ENCODE measurements around the gene ASTN2.
A peak's percentile ranks its signal among the peaks of the same experiment; 100 is the strongest.

The ASTN2 gene

GRCh38 chr9:116959809-116960208 is 455.0 kb downstream of the ASTN2 start:
- no peak overlapping the region for H2BK5ac ChIP-seq (ENCODE audit: low read length)
- no peak overlapping the region for H3K4ac ChIP-seq (ENCODE audit: low read length)
- peak; percentile 73 for DNase-seq (ENCODE audit: low spot score)
- no peaks in the 10 kb centered on the region for H3K79me1 ChIP-seq (ENCODE audit: low read depth, low read length)
- H3K4me1 ChIP-seq (ENCODE audit: control insufficient read depth in 2 of 2, insufficient read depth in 1 of 2, low read depth in 1 of 2, low read length in 2 of 2), result peaks cover 8 to 11% of the 10 kb centered on the region in 2 donors
- no peaks in the 10 kb centered on the region for H3K9me3 ChIP-seq (replicated peaks in 1 of 2; ENCODE audit: control insufficient read depth in 2 of 2, insufficient read depth in 1 of 2, low read depth in 1 of 2, low read length in 2 of 2)
- no peak overlapping the region for H3K14ac ChIP-seq (ENCODE audit: low read length)
- H2BK120ac ChIP-seq (ENCODE audit: low read depth, low read length), result no peak overlapping the region
- H3K4me2 ChIP-seq (ENCODE audit: insufficient read depth, low read length, poor library complexity, severe bottlenecking), result no peak overlapping the region
- no peak overlapping the region for H3K23ac ChIP-seq (ENCODE audit: low read depth, low read length, poor library complexity)
- no peak overlapping the region for H2BK12ac ChIP-seq (ENCODE audit: low read length)
- peak overlapping the region; percentile 40 for H3K27ac ChIP-seq (replicated peaks; ENCODE audit: low read length)
- H4K91ac ChIP-seq (ENCODE audit: low read depth, low read length, poor library complexity), result no peak overlapping the region
- no peak overlapping the region for H3K9ac ChIP-seq (ENCODE audit: low read depth, low read length, poor library complexity)
- no peak overlapping the region for H3K4me3 ChIP-seq (ENCODE audit: low read length in 2 of 2)
- H2AK5ac ChIP-seq (ENCODE audit: low read depth, low read length), result no peak overlapping the region
- peak overlapping the region; percentile 76 for H3K18ac ChIP-seq (ENCODE audit: low read length)
- H3K36me3 ChIP-seq (replicated peaks in 1 of 2; ENCODE audit: control insufficient read depth in 2 of 2, insufficient read depth in 2 of 2, low read length in 2 of 2), result no peaks in the 10 kb centered on the region
- no peaks in the 10 kb centered on the region for H3K27me3 ChIP-seq (ENCODE audit: control insufficient read depth in 3 of 3, insufficient read depth in 3 of 3, low read depth in 1 of 3, low read length in 3 of 3)
- WGBS, 2 donors (ENCODE audit: extremely low coverage in 2 of 2, insufficient read length in 2 of 2, insufficient replicate concordance in 1 of 2), result no CpG with 5 or more reads among the region's 16 CpGs
- peak overlapping the region; percentile 35 for H2AFZ ChIP-seq (ENCODE audit: low read length)
- no peak overlapping the region for H2BK15ac ChIP-seq (ENCODE audit: low read length)
- no peak overlapping the region for H4K8ac ChIP-seq (ENCODE audit: low read depth, low read length)

GRCh38 chr9:116958881-116959280 is 456.0 kb downstream of the ASTN2 start:
- Histone ChIP-seq H3K27ac (replicated peaks; ENCODE audit: low read length) (no peak overlapping the region), H2AFZ (ENCODE audit: low read length) (no peak overlapping the region), H4K8ac (ENCODE audit: low read depth, low read length) (no peak overlapping the region), H3K4me2 (ENCODE audit: insufficient read depth, low read length, poor library complexity, severe bottlenecking) (no peak overlapping the region), H2BK15ac (ENCODE audit: low read length) (no peak overlapping the region), H3K4me1 (ENCODE audit: control insufficient read depth in 2 of 2, insufficient read depth in 1 of 2, low read depth in 1 of 2, low read length in 2 of 2) (peaks cover 8 to 11% of the 10 kb centered on the region in 2 donors), H3K36me3 (replicated peaks in 1 of 2; ENCODE audit: control insufficient read depth in 2 of 2, insufficient read depth in 2 of 2, low read length in 2 of 2) (no peaks in the 10 kb centered on the region), H3K9me3 (replicated peaks in 1 of 2; ENCODE audit: control insufficient read depth in 2 of 2, insufficient read depth in 1 of 2, low read depth in 1 of 2, low read length in 2 of 2) (no peaks in the 10 kb centered on the region), H3K27me3 (ENCODE audit: control insufficient read depth in 3 of 3, insufficient read depth in 3 of 3, low read depth in 1 of 3, low read length in 3 of 3) (no peaks in the 10 kb centered on the region), H3K4ac (ENCODE audit: low read length) (no peak overlapping the region), H2BK5ac (ENCODE audit: low read length) (no peak overlapping the region), H3K79me1 (ENCODE audit: low read depth, low read length) (no peaks in the 10 kb centered on the region), H3K9ac (ENCODE audit: low read depth, low read length, poor library complexity) (no peak overlapping the region), H2BK120ac (ENCODE audit: low read depth, low read length) (no peak overlapping the region), H3K18ac (ENCODE audit: low read length) (no peak overlapping the region), H4K91ac (ENCODE audit: low read depth, low read length, poor library complexity) (no peak overlapping the region), H3K23ac (ENCODE audit: low read depth, low read length, poor library complexity) (no peak overlapping the region), H2AK5ac (ENCODE audit: low read depth, low read length) (no peak overlapping the region), H3K4me3 (ENCODE audit: low read length in 2 of 2) (no peak overlapping the region), H3K14ac (ENCODE audit: low read length) (no peak overlapping the region), H2BK12ac (ENCODE audit: low read length) (no peak overlapping the region)
- no peak for DNase-seq (ENCODE audit: low spot score)
- no CpG with 5 or more reads among the region's 5 CpGs for WGBS, 2 donors (ENCODE audit: extremely low coverage in 2 of 2, insufficient read length in 2 of 2, insufficient replicate concordance in 1 of 2)

- no peak overlapping the region for H3K14ac ChIP-seq (ENCODE audit: low read length)
- DNase-seq (ENCODE audit: low spot score), result no peak
- no peaks in the 10 kb centered on the region for H3K27me3 ChIP-seq (ENCODE audit: control insufficient read depth in 3 of 3, insufficient read depth in 3 of 3, low read depth in 1 of 3, low read length in 3 of 3)
- H3K4me3 ChIP-seq (ENCODE audit: low read length in 2 of 2), result no peak overlapping the region
- H3K23ac ChIP-seq (ENCODE audit: low read depth, low read length, poor library complexity), result no peak overlapping the region
- H3K27ac ChIP-seq (replicated peaks; ENCODE audit: low read length), result no peak overlapping the region
- H3K4me1 ChIP-seq (ENCODE audit: control insufficient read depth in 2 of 2, insufficient read depth in 1 of 2, low read depth in 1 of 2, low read length in 2 of 2), result peaks cover 4 to 7% of the 10 kb centered on the region in 2 donors
- no peak overlapping the region for H2BK15ac ChIP-seq (ENCODE audit: low read length)
- no peak overlapping the region for H4K91ac ChIP-seq (ENCODE audit: low read depth, low read length, poor library complexity)
- no peaks in the 10 kb centered on the region for H3K36me3 ChIP-seq (replicated peaks in 1 of 2; ENCODE audit: control insufficient read depth in 2 of 2, insufficient read depth in 2 of 2, low read length in 2 of 2)
- no peak overlapping the region for H3K4ac ChIP-seq (ENCODE audit: low read length)
- H2BK120ac ChIP-seq (ENCODE audit: low read depth, low read length), result no peak overlapping the region
- no peak overlapping the region for H3K4me2 ChIP-seq (ENCODE audit: insufficient read depth, low read length, poor library complexity, severe bottlenecking)
- H3K18ac ChIP-seq (ENCODE audit: low read length), result no peak overlapping the region
- no peaks in the 10 kb centered on the region for H3K9me3 ChIP-seq (replicated peaks in 1 of 2; ENCODE audit: control insufficient read depth in 2 of 2, insufficient read depth in 1 of 2, low read depth in 1 of 2, low read length in 2 of 2)
- H3K9ac ChIP-seq (ENCODE audit: low read depth, low read length, poor library complexity), result no peak overlapping the region
- no peak overlapping the region for H2BK12ac ChIP-seq (ENCODE audit: low read length)
- no peak overlapping the region for H4K8ac ChIP-seq (ENCODE audit: low read depth, low read length)
- no peak overlapping the region for H2AFZ ChIP-seq (ENCODE audit: low read length)
- H3K79me1 ChIP-seq (ENCODE audit: low read depth, low read length), result no peaks in the 10 kb centered on the region
- WGBS, 2 donors (ENCODE audit: extremely low coverage in 2 of 2, insufficient read length in 2 of 2, insufficient replicate concordance in 1 of 2), result no CpG with 5 or more reads among the region's 2 CpGs
- H2BK5ac ChIP-seq (ENCODE audit: low read length), result no peak overlapping the region
- no peak overlapping the region for H2AK5ac ChIP-seq (ENCODE audit: low read depth, low read length)
Observed at GRCh38 chr9:116954731-116955130, 460.1 kb downstream of the ASTN2 start.

GRCh38 chr9:116953271-116953670 is 461.6 kb downstream of the ASTN2 start:
- no peak for DNase-seq (ENCODE audit: low spot score)
- Histone ChIP-seq H3K4ac (ENCODE audit: low read length) (no peak overlapping the region), H3K79me1 (ENCODE audit: low read depth, low read length) (no peaks in the 10 kb centered on the region), H3K9ac (ENCODE audit: low read depth, low read length, poor library complexity) (no peak overlapping the region), H3K14ac (ENCODE audit: low read length) (no peak overlapping the region), H2AFZ (ENCODE audit: low read length) (no peak overlapping the region), H3K27me3 (ENCODE audit: control insufficient read depth in 3 of 3, insufficient read depth in 3 of 3, low read depth in 1 of 3, low read length in 3 of 3) (no peaks in the 10 kb centered on the region), H2BK5ac (ENCODE audit: low read length) (no peak overlapping the region), H4K8ac (ENCODE audit: low read depth, low read length) (no peak overlapping the region), H2BK120ac (ENCODE audit: low read depth, low read length) (no peak overlapping the region), H3K4me1 (ENCODE audit: control insufficient read depth in 2 of 2, insufficient read depth in 1 of 2, low read depth in 1 of 2, low read length in 2 of 2) (no peaks in the 10 kb centered on the region), H3K23ac (ENCODE audit: low read depth, low read length, poor library complexity) (no peak overlapping the region), H3K4me3 (ENCODE audit: low read length in 2 of 2) (no peak overlapping the region), H3K36me3 (replicated peaks in 1 of 2; ENCODE audit: control insufficient read depth in 2 of 2, insufficient read depth in 2 of 2, low read length in 2 of 2) (no peaks in the 10 kb centered on the region), H2AK5ac (ENCODE audit: low read depth, low read length) (no peak overlapping the region), H2BK12ac (ENCODE audit: low read length) (no peak overlapping the region), H2BK15ac (ENCODE audit: low read length) (no peak overlapping the region), H4K91ac (ENCODE audit: low read depth, low read length, poor library complexity) (no peak overlapping the region), H3K27ac (replicated peaks; ENCODE audit: low read length) (no peak overlapping the region), H3K9me3 (replicated peaks in 1 of 2; ENCODE audit: control insufficient read depth in 2 of 2, insufficient read depth in 1 of 2, low read depth in 1 of 2, low read length in 2 of 2) (no peaks in the 10 kb centered on the region), H3K4me2 (ENCODE audit: insufficient read depth, low read length, poor library complexity, severe bottlenecking) (no peak overlapping the region), H3K18ac (ENCODE audit: low read length) (no peak overlapping the region)
- WGBS, 2 donors (ENCODE audit: extremely low coverage in 2 of 2, insufficient read length in 2 of 2, insufficient replicate concordance in 1 of 2), result no CpG with 5 or more reads among the region's 1 CpG
